ENCODE data around the gene GPLD1.
"Not testable (repeated sequence)": the region's sequence is repeated elsewhere in the genome, so short reads cannot be mapped to it uniquely, and the experiment has no call there.

GPLD1 gene

GRCh38 chr6:24453921-24454320, 35.5 kb downstream of the GPLD1 start:
- no peak for DNase-seq (ENCODE audit: low read depth)

GRCh38 chr6:24451581-24452388, 37.6 kb downstream of the GPLD1 start:
- DNase-seq (ENCODE audit: low read depth), result no peak

- no peak for DNase-seq (ENCODE audit: low read depth)
These were observed 40.4 kb downstream of the GPLD1 start for GRCh38 chr6:24448828-24449525.

GRCh38 chr6:24448396-24448795, 41.0 kb downstream of the GPLD1 start:
- DNase-seq (ENCODE audit: low read depth), result no peak

- no peak for DNase-seq (ENCODE audit: low read depth)
These were observed 42.7 kb downstream of the GPLD1 start for GRCh38 chr6:24446670-24447069.

GRCh38 chr6:24445704-24446103, 43.7 kb downstream of the GPLD1 start:
- DNase-seq (ENCODE audit: low read depth), result no peak

- no peak for DNase-seq (ENCODE audit: low read depth)
These were observed 44.8 kb downstream of the GPLD1 start for GRCh38 chr6:24444588-24444987.

- DNase-seq (ENCODE audit: low read depth), result no peak
These were observed 47.8 kb downstream of the GPLD1 start for GRCh38 chr6:24441599-24441904.

- no peak for DNase-seq (ENCODE audit: low read depth)
These were observed 48.3 kb downstream of the GPLD1 start for GRCh38 chr6:24440897-24441598.

GRCh38 chr6:24439858-24440539, 49.4 kb downstream of the GPLD1 start:
- DNase-seq (ENCODE audit: low read depth), result no peak

- no peak for DNase-seq (ENCODE audit: low read depth)
These were observed 52.4 kb downstream of the GPLD1 start for GRCh38 chr6:24436979-24437378.

GRCh38 chr6:24432611-24433010, 56.8 kb downstream of the GPLD1 start:
- no peak for DNase-seq (ENCODE audit: low read depth)

GRCh38 chr6:24431045-24431451, 58.3 kb downstream of the GPLD1 start:
- DNase-seq (ENCODE audit: low read depth), result no peak

GRCh38 chr6:24430086-24430485, 59.3 kb downstream of the GPLD1 start:
- DNase-seq (ENCODE audit: low read depth), result no peak

- no peak for DNase-seq (ENCODE audit: low read depth)
These were observed 60.2 kb downstream of the GPLD1 start for GRCh38 chr6:24429146-24429545.

GRCh38 chr6:24428615-24429014, 60.8 kb downstream of the GPLD1 start:
- DNase-seq (ENCODE audit: low read depth), result no peak

- peak; percentile 4 for DNase-seq (ENCODE audit: low read depth)
These were observed 62.5 kb downstream of the GPLD1 start for GRCh38 chr6:24426729-24427446.

- no peak for DNase-seq (ENCODE audit: low read depth)
These were observed 64.3 kb downstream of the GPLD1 start for GRCh38 chr6:24425091-24425490.

- no peak for DNase-seq (ENCODE audit: low read depth)
These were observed 69.9 kb downstream of the GPLD1 start for GRCh38 chr6:24419526-24419925.

- no peak for DNase-seq (ENCODE audit: low read depth)
These were observed 73.6 kb downstream of the GPLD1 start for GRCh38 chr6:24415753-24416152.

- DNase-seq (ENCODE audit: low read depth), result not testable (repeated sequence)
These were observed 74.8 kb downstream of the GPLD1 start for GRCh38 chr6:24414531-24414930.

- no peak for DNase-seq (ENCODE audit: low read depth)
These were observed 77.1 kb downstream of the GPLD1 start for GRCh38 chr6:24412294-24412693.
